Heart right ventricle (tissue), 16 donors: ENCODE measurements around the gene SGIP1. TPM values are rescaled to one million over a fixed set of nuclear protein-coding genes. Genes with fewer than 3 reads are reported as not detected.
A peak's percentile ranks its signal among the peaks of the same experiment; 100 is the strongest.

Source experiments
- ATAC-seq, 8 donors: fragments of 200-7000 bp; cut with Tn5 transposase; one replicate each; pipeline ENCODE4 v1.9.1; 2020; ENCODE audit warnings: mild to moderate bottlenecking in 8 of 8, moderate library complexity in 8 of 8, moderate number of reproducible peaks in 1 of 8
- DNase-seq, 2 donors: peaks; one replicate each; pipeline ENCODE4 v3.0.0-alpha.2; 2020
- H3K27ac ChIP-seq, 10 donors: fragments of 200-600 bp; sonication (generic) in 2 of 10; one replicate each; pipeline versions ENCODE4 v1.5.0 to v1.8.0; 2020 to 2022; ENCODE audit warnings: mild to moderate bottlenecking in 3 of 10
- H3K27me3 ChIP-seq, 7 donors: fragments of 200-600 bp; one replicate each; pipeline ENCODE4 v1.8.0; 2021 to 2022; ENCODE audit warnings: mild to moderate bottlenecking in 2 of 7
- H3K36me3 ChIP-seq, 9 donors: fragments of 200-600 bp; sonication (generic) in 1 of 9; one replicate each; pipeline versions ENCODE4 v1.5.0 to v1.8.0; 2020 to 2022; ENCODE audit warnings: mild to moderate bottlenecking in 2 of 9
- H3K4me1 ChIP-seq, 9 donors: fragments of 200-600 bp; sonication (generic) in 1 of 9; one replicate each; pipeline versions ENCODE4 v1.5.0 to v1.8.0; 2020 to 2022; ENCODE audit warnings: mild to moderate bottlenecking in 4 of 9
- H3K4me3 ChIP-seq, 10 donors: fragments of 200-600 bp; sonication (generic) in 2 of 10; one replicate each; pipeline versions ENCODE4 v1.5.0 to v1.8.0; 2020 to 2022; ENCODE audit warnings: mild to moderate bottlenecking in 7 of 10, moderate library complexity in 2 of 10
- H3K9me3 ChIP-seq, 11 donors: fragments of 200-600 bp in 10 of 11; sonication (generic) in 2 of 11; one replicate each; pipeline versions ENCODE4 v1.5.0 to v1.8.0; 2013 to 2022; ENCODE audit warnings: mild to moderate bottlenecking in 2 of 11, control low read depth in 1 of 11, moderate library complexity in 1 of 11
- CTCF ChIP-seq, 9 donors: fragments of 200-600 bp; sonication (generic) in 2 of 9; IDR thresholded peaks; one replicate each; pipeline versions ENCODE4 v1.5.0 to v1.8.0; 2021 to 2022; ENCODE audit warnings: antibody characterized with exemption in 9 of 9, mild to moderate bottlenecking in 5 of 9, moderate library complexity in 1 of 9
- WGBS, 2 donors: extraction: QIAGEN DNeasy Blood & Tissue Kit; methylation state at CpG; one replicate each; pipeline ENCODE4 v1.1.7; 2013; ENCODE audit warnings: inconsistent platforms in 1 of 2; 5-methylcytosine and 5-hydroxymethylcytosine counted together
- intact Hi-C, 10 donors: fragments of 100-400 bp; cut with DNase I; formaldehyde crosslinking; loops; one replicate each; pipeline versions ENCODE4 v1.11.1 to v1.14.2; 2022
- polyA plus RNA-seq, 2 donors: library from polyadenylated mRNA; stranded (reverse); fragments of 200-250 nt; gene quantifications; one replicate each; pipeline ENCODE4 v1.2.3, GENCODE V29; 2013
- total RNA-seq, 10 donors: library from RNA; stranded (reverse); fragmentation: NEBNext Ultra II Directional in 3 of 10; extraction: Animal tissue kit (Norgen Biotek cat#: 25700) in 3 of 10; gene quantifications; one replicate each; pipeline versions ENCODE4 v1.2.1 to v1.2.4, GENCODE V29; 2021 to 2023
- donor health status: Arrhythmogenic right ventricular cardiomyopathy.
- donor health status: ischemic (EF 13 %, LVEDD 7.1; RV severe dilation, severe dysfunction).
- donor health status: healthy with polysubstance abuse.
- donor health status: DM: no; HTN: yes; CAD: no.
- donor health status: DM: no; HTN: no; CAD: no.
- donor health status: ischemic (EF 25% LVEDD 6.9; RV normal size, moderate dysfunction).
- donor health status: ischemic (EF 25% LVEDD 5.7; RV mildly dilated, moderate dysfunction).
- donor health status: healthy.
- donor health status: DM: yes; HTN: yes; CAD: no.
- donor health status: Ischemic cardiomyopathy.
- donor health status: ischemic (EF 35%, LVEDD 5.7; RV mildly dilated, moderate dysfunction).
- donor health status: nonischemic (EF 11% LVEDD 7.7; RV severe dilation, severe dysfunction).
- donor health status: DM: yes; HTN: yes; CAD: no.
- donor health status: PGD.
- donor health status: ischemic (EF 29% LVEDD 5.4; RV normal size, mild dysfunction).
- donor health status: nonischemic (EF 23%, LVEDD 6.1; RV moderate dilation, normal function).

Gene SGIP1
- total and polyA plus RNA-seq, 12 donors, result 1.6 to 19.6 (median 4.9) TPM

GRCh38 chr1:66563941-66564630 lies 30.1 kb downstream of the SGIP1 start:
- Histone ChIP-seq H3K4me3 (no peak overlapping the region), H3K27me3 (no peaks in the 10 kb centered on the region), H3K4me1 (peaks cover 0 to 32% (median 21%) of the 10 kb centered on the region in 9 donors), H3K27ac (peak overlapping the region in 9 of 10 donors; percentile 38 to 86 (median 74)), H3K9me3 (peaks cover 0 to 7% (median 0%) of the 10 kb centered on the region in 11 donors), H3K36me3 (no peaks in the 10 kb centered on the region)
- intact Hi-C loops, result no loop called here
- DNase-seq (no peak), ATAC-seq (peak in 4 of 8 donors; percentile 13 to 69 (median 20))
- no peak for TF ChIP-seq CTCF (IDR thresholded peaks at IDR 0.05)
- 71 to 73% methylated on average over 5 of the region's 5 CpGs for WGBS, 2 donors

DNA sequence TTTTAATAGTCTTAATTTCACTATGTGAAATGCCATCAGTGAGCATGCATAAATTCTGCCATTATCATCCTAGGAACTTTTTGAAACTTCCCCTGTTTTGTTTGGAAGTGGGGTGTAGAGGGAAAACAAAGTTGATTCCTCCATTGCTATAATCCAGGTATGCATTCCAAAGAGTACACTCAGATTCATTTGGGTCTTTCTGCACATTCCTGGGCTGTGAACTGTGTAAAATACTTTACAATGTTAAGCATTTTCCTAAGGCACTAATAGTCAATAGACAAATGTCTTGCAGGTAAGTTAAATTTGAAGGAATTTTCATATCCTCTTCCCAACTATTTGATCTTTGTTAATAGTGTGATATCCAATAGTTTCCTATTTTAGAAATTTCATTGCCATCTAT lies 36.2 kb downstream of the SGIP1 start:
- intact Hi-C loops, result no loop called here
- Histone ChIP-seq H3K4me3 (no peak overlapping the region), H3K9me3 (peaks cover 0 to 7% (median 0%) of the 10 kb centered on the region in 11 donors), H3K27me3 (no peaks in the 10 kb centered on the region), H3K27ac (no peak overlapping the region), H3K4me1 (peaks cover 0 to 5% (median 0%) of the 10 kb centered on the region in 9 donors), H3K36me3 (no peaks in the 10 kb centered on the region)
- ATAC-seq (no peak), DNase-seq (no peak)
- no peak for TF ChIP-seq CTCF (IDR thresholded peaks at IDR 0.05)

DNA sequence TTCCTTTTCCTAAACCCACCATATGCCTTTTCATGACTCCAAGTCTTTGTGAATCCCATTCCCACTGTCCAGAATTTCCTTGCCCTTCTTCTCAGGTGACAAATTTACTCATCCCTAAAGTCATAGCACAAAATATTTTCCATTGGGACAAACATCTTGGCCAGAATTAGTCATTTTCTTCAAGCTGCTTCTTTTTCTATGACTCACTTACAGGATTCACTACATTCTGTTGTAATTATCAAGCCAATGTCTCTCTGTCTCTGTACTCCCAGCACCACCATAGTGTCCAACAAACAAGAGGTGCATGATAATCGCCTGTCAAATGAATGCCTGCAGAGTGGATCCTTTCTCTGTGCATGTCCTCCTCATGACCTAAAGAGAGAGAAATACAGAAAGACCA lies 37.8 kb downstream of the SGIP1 start:
- Histone ChIP-seq H3K27ac (no peak overlapping the region), H3K4me1 (peaks cover 0 to 20% (median 4%) of the 10 kb centered on the region in 9 donors), H3K9me3 (peaks cover 0 to 7% (median 0%) of the 10 kb centered on the region in 11 donors), H3K36me3 (no peaks in the 10 kb centered on the region), H3K27me3 (no peaks in the 10 kb centered on the region), H3K4me3 (no peak overlapping the region)
- ATAC-seq (no peak), DNase-seq (no peak)
- intact Hi-C loops, result no loop called here
- 72 to 89% methylated on average over 1 of the region's 1 CpG for WGBS, 2 donors
- no peak for TF ChIP-seq CTCF (IDR thresholded peaks at IDR 0.05)

DNA sequence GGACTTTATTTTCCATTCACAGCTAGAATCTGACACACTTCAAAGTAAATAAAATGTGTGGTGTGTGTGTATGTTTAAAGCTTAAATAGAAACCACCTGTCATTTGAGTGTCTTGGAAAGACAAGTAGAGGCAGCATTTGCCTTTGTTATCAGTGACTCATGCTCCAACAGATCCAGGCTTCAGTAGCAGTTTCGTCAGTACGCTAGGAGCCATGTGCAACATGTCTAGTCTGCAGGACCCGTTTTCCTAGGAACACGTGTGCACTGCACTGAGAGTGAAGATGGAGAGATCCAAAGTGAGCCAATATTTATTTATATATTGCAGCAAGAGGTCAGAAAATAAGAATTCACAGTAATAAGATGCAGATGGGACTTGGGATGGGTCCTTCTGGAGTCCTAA lies 41.8 kb downstream of the SGIP1 start:
- no peak for TF ChIP-seq CTCF (IDR thresholded peaks at IDR 0.05)

More for the DNA sequence above, 41.8 kb downstream of the SGIP1 start:
- H3K27me3 ChIP-seq, result no peaks in the 10 kb centered on the region
- 33 to 42% methylated on average over 4 of the region's 4 CpGs for WGBS, 2 donors
- peaks cover 0 to 26% (median 10%) of the 10 kb centered on the region in 9 donors for H3K4me1 ChIP-seq
- no peaks in the 10 kb centered on the region for H3K9me3 ChIP-seq
- intact Hi-C loops, result no loop called here
- H3K27ac ChIP-seq, result no peak overlapping the region
- peak in 6 of 8 donors; percentile 75 to 95 (median 82) for ATAC-seq
- DNase-seq, result peak in 1 of 2 donors; percentile 9
- no peaks in the 10 kb centered on the region for H3K36me3 ChIP-seq
- no peak overlapping the region for H3K4me3 ChIP-seq
